ENCODE data around the gene CFDP1. TPM values are rescaled to one million over a fixed set of nuclear protein-coding genes. Genes with fewer than 3 reads are reported as not detected.
A peak's percentile ranks its signal among the peaks of the same experiment; 100 is the strongest.

CFDP1 gene
- polyA plus RNA-seq, 3 donors, result 12.9 to 23.2 (median 19.0) TPM

DNA sequence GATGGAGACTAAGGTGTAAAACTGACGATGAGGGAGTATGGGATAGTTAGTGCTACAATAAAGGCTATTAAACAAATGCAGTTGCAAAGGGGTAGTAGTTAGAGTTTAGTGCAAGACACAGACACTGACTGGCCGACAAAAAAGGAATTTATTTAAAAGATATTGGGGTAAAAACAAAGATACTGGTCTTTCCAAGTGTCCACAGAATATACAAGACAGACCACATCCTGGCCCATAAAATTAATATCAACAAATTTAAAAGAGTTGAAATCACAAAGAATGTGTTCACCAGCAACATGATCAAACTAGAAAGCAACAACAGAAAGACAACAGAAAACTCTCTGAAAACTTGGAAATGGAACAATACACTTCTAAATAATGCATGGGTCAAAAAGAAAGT lies 54.7 kb downstream of the CFDP1 start:
- no peak overlapping the region for H3K27ac ChIP-seq (ENCODE audit: low read depth in 1 of 2, low read length in 2 of 2)
- no peak overlapping the region for H3K4me3 ChIP-seq (replicated peaks in 1 of 3; ENCODE audit: low read depth in 2 of 3, low read length in 3 of 3)
- Mint-ChIP-seq H3K27me3 (ENCODE audit: low read depth in 3 of 3) (peaks cover 90 to 97% (median 97%) of the 10 kb centered on the region in 3 donors), H3K4me3 (peak overlapping the region in 1 of 2 donors; percentile 82), H3K27ac (no peak overlapping the region), H3K36me3 (peaks cover 75% of the 10 kb centered on the region in 2 donors), H3K4me1 (peaks cover 33% of the 10 kb centered on the region), H3K9me3 (peaks cover 0 to 28% (median 20%) of the 10 kb centered on the region in 7 donors)
- peaks cover 0 to 16% of the 10 kb centered on the region in 2 donors for H3K36me3 ChIP-seq (replicated peaks in 1 of 2; ENCODE audit: control insufficient read depth in 1 of 2, insufficient read depth in 2 of 2, low read length in 2 of 2)
- 83% methylated on average over 1 of the region's 2 CpGs for WGBS (ENCODE audit: insufficient coverage)
- peaks cover 90 to 92% of the 10 kb centered on the region in 2 donors for H3K27me3 ChIP-seq (ENCODE audit: control insufficient read depth in 2 of 2, insufficient read depth in 2 of 2, low read length in 2 of 2)
- H3K79me2 ChIP-seq (ENCODE audit: insufficient read depth, low read length), result no peaks in the 10 kb centered on the region
- intact Hi-C loops (cut with micrococcal nuclease), result no loop called here
- peaks cover 80% of the 10 kb centered on the region for H4K20me1 ChIP-seq (ENCODE audit: insufficient read depth, low read length)
- H3K9ac ChIP-seq (ENCODE audit: insufficient read depth, low read length, poor library complexity, severe bottlenecking), result no peak overlapping the region
- no peak overlapping the region for H3K4me2 ChIP-seq (replicated peaks; ENCODE audit: extremely low read depth, low read length, poor library complexity, severe bottlenecking)
- peaks cover 0 to 25% of the 10 kb centered on the region in 2 donors for H3K9me3 ChIP-seq (replicated peaks in 1 of 2; ENCODE audit: control insufficient read depth in 1 of 2, insufficient read depth in 1 of 2, low read length in 2 of 2)
- TF ChIP-seq, protein P1, sequence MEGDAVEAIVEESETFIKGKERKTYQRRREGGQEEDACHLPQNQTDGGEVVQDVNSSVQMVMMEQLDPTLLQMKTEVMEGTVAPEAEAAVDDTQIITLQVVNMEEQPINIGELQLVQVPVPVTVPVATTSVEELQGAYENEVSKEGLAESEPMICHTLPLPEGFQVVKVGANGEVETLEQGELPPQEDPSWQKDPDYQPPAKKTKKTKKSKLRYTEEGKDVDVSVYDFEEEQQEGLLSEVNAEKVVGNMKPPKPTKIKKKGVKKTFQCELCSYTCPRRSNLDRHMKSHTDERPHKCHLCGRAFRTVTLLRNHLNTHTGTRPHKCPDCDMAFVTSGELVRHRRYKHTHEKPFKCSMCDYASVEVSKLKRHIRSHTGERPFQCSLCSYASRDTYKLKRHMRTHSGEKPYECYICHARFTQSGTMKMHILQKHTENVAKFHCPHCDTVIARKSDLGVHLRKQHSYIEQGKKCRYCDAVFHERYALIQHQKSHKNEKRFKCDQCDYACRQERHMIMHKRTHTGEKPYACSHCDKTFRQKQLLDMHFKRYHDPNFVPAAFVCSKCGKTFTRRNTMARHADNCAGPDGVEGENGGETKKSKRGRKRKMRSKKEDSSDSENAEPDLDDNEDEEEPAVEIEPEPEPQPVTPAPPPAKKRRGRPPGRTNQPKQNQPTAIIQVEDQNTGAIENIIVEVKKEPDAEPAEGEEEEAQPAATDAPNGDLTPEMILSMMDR (IDR thresholded peaks at IDR 0.05), result no peak
- H3K4me1 ChIP-seq (ENCODE audit: control insufficient read depth in 1 of 2, insufficient read depth in 2 of 2, low read length in 2 of 2), result peaks cover 19 to 22% of the 10 kb centered on the region in 2 donors
- no peak overlapping the region for H2AFZ ChIP-seq (ENCODE audit: insufficient read depth, low read depth, low read length, poor library complexity, severe bottlenecking)
- no peak for DNase-seq

DNA sequence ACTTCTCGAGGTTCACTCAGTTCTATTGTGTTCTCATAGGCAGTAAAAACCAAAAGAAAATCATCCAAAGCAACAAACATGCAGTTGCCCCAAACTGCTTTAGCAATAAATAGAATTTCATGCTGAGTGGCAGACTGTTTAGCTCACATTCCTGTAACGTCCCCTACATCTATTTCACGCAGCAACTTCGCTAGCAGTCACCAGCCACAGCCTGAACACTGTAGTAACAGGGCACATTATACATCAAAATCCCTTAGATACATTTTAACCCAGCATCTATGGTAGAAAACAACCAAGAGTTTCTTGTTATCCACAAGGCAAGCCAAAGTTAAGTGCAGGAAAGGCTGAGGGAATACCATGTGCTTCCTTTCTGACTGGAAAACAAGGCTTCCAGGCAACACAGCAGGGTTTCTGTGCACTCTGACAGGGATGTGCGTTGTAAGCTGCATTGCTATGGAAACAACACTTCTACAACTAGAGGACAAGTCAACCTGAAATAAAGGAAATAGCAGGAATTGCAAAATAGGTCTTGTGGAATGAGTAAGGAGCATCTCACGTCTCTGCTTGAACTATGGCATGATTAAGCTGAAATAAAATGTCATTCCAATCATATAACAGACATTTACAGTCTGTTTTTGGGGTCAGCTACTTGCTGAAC lies 55.4 kb downstream of the CFDP1 start:
- Histone ChIP-seq H3K4me2 (replicated peaks; ENCODE audit: extremely low read depth, low read length, poor library complexity, severe bottlenecking) (no peak overlapping the region), H2AFZ (ENCODE audit: insufficient read depth, low read depth, low read length, poor library complexity, severe bottlenecking) (no peak overlapping the region), H3K9ac (ENCODE audit: insufficient read depth, low read length, poor library complexity, severe bottlenecking) (no peak overlapping the region), H3K79me2 (ENCODE audit: insufficient read depth, low read length) (no peaks in the 10 kb centered on the region), H4K20me1 (ENCODE audit: insufficient read depth, low read length) (peaks cover 77% of the 10 kb centered on the region), H3K27me3 (ENCODE audit: control insufficient read depth in 2 of 2, insufficient read depth in 2 of 2, low read length in 2 of 2) (peaks cover 91 to 92% of the 10 kb centered on the region in 2 donors), H3K36me3 (replicated peaks in 1 of 2; ENCODE audit: control insufficient read depth in 1 of 2, insufficient read depth in 2 of 2, low read length in 2 of 2) (peaks cover 0 to 16% of the 10 kb centered on the region in 2 donors), H3K4me3 (replicated peaks in 1 of 3; ENCODE audit: low read depth in 2 of 3, low read length in 3 of 3) (no peak overlapping the region), H3K27ac (ENCODE audit: low read depth in 1 of 2, low read length in 2 of 2) (no peak overlapping the region), H3K9me3 (replicated peaks in 1 of 2; ENCODE audit: control insufficient read depth in 1 of 2, insufficient read depth in 1 of 2, low read length in 2 of 2) (peaks cover 0 to 23% of the 10 kb centered on the region in 2 donors), H3K4me1 (ENCODE audit: control insufficient read depth in 1 of 2, insufficient read depth in 2 of 2, low read length in 2 of 2) (peaks cover 19 to 22% of the 10 kb centered on the region in 2 donors)
- intact Hi-C loops (cut with micrococcal nuclease), result no loop called here
- peaks cover 33% of the 10 kb centered on the region for H3K4me1 Mint-ChIP-seq
- TF ChIP-seq, protein P1 (IDR thresholded peaks at IDR 0.05), result no peak
- peak overlapping the region in 1 of 2 donors; percentile 82 for H3K4me3 Mint-ChIP-seq
- peak in 2 of 3 donors; percentile 12 to 46 for DNase-seq
- H3K36me3 Mint-ChIP-seq, result peaks cover 69 to 75% of the 10 kb centered on the region in 2 donors
- H3K27me3 Mint-ChIP-seq (ENCODE audit: low read depth in 3 of 3), result peaks cover 88 to 96% (median 95%) of the 10 kb centered on the region in 3 donors
- peaks cover 0 to 28% (median 17%) of the 10 kb centered on the region in 7 donors for H3K9me3 Mint-ChIP-seq
- 92% methylated on average over 2 of the region's 6 CpGs for WGBS (ENCODE audit: insufficient coverage)
- H3K27ac Mint-ChIP-seq, result no peak overlapping the region

Measured in CD14-positive monocyte (primary cell).